ENCODE results near the gene KRT79. TPM values are rescaled to one million over a fixed set of nuclear protein-coding genes. Genes with fewer than 3 reads are reported as not detected.

Gene KRT79
- total and polyA plus RNA-seq, 9 of the 15 experiments (the other 6 are each of a cell fraction or from before 2014, with no cell fraction given) = 0.03 to 2.3 (median 0.23) TPM; not detected in 2

DNA sequence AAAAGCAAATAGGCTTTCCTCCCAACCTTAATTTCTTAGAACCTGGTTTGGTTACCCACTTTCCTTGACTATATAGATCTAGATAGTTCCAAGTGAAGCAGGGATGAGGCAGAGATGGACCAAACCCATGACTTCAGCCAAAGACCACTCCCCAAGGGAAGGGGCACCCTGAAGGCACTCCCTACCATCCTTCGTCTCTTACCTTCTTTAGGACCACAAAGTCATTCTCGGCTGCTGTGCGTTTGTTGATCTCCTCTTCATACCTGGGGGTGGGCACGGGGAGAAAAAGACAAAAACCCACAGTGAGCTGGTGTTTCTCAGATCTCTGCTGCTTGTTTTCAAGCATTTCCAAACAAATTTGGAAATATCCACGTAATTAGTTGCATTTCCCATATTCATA, 23.6 kb downstream of the KRT79 start (continued):
- TF ChIP-seq, protein P1, sequence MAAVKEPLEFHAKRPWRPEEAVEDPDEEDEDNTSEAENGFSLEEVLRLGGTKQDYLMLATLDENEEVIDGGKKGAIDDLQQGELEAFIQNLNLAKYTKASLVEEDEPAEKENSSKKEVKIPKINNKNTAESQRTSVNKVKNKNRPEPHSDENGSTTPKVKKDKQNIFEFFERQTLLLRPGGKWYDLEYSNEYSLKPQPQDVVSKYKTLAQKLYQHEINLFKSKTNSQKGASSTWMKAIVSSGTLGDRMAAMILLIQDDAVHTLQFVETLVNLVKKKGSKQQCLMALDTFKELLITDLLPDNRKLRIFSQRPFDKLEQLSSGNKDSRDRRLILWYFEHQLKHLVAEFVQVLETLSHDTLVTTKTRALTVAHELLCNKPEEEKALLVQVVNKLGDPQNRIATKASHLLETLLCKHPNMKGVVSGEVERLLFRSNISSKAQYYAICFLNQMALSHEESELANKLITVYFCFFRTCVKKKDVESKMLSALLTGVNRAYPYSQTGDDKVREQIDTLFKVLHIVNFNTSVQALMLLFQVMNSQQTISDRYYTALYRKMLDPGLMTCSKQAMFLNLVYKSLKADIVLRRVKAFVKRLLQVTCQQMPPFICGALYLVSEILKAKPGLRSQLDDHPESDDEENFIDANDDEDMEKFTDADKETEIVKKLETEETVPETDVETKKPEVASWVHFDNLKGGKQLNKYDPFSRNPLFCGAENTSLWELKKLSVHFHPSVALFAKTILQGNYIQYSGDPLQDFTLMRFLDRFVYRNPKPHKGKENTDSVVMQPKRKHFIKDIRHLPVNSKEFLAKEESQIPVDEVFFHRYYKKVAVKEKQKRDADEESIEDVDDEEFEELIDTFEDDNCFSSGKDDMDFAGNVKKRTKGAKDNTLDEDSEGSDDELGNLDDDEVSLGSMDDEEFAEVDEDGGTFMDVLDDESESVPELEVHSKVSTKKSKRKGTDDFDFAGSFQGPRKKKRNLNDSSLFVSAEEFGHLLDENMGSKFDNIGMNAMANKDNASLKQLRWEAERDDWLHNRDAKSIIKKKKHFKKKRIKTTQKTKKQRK (IDR thresholded peaks at IDR 0.05; ENCODE audit: borderline replicate concordance, low read depth, low read length) = no peak
- TF ChIP-seq KAT8 (IDR thresholded peaks at IDR 0.05; ENCODE audit: low read depth) (no peak), NR2F6 (CRISPR knock-in tag; IDR thresholded peaks at IDR 0.05) (no peak)
- TF ChIP-seq, protein P2, sequence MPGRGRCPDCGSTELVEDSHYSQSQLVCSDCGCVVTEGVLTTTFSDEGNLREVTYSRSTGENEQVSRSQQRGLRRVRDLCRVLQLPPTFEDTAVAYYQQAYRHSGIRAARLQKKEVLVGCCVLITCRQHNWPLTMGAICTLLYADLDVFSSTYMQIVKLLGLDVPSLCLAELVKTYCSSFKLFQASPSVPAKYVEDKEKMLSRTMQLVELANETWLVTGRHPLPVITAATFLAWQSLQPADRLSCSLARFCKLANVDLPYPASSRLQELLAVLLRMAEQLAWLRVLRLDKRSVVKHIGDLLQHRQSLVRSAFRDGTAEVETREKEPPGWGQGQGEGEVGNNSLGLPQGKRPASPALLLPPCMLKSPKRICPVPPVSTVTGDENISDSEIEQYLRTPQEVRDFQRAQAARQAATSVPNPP (IDR thresholded peaks at IDR 0.05; ENCODE audit: borderline replicate concordance, insufficient read depth, insufficient read length) = no peak
- TF ChIP-seq, protein P3, sequence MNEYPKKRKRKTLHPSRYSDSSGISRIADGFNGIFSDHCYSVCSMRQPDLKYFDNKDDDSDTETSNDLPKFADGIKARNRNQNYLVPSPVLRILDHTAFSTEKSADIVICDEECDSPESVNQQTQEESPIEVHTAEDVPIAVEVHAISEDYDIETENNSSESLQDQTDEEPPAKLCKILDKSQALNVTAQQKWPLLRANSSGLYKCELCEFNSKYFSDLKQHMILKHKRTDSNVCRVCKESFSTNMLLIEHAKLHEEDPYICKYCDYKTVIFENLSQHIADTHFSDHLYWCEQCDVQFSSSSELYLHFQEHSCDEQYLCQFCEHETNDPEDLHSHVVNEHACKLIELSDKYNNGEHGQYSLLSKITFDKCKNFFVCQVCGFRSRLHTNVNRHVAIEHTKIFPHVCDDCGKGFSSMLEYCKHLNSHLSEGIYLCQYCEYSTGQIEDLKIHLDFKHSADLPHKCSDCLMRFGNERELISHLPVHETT (CRISPR knock-in tag; conservative IDR thresholded peaks at IDR 0.05 in 1 of 2, IDR thresholded peaks at IDR 0.05 in 1 of 2) = no peak
- TF ChIP-seq, protein P4, sequence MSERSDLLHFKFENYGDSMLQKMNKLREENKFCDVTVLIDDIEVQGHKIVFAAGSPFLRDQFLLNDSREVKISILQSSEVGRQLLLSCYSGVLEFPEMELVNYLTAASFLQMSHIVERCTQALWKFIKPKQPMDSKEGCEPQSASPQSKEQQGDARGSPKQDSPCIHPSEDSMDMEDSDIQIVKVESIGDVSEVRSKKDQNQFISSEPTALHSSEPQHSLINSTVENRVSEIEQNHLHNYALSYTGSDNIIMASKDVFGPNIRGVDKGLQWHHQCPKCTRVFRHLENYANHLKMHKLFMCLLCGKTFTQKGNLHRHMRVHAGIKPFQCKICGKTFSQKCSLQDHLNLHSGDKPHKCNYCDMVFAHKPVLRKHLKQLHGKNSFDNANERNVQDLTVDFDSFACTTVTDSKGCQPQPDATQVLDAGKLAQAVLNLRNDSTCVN (CRISPR knock-in tag; IDR thresholded peaks at IDR 0.05) = no peak

All from K562 (cell line).